Lung (tissue), 12 donors: ENCODE measurements around the gene APBA2. TPM values are rescaled to one million over a fixed set of nuclear protein-coding genes. Genes with fewer than 3 reads are reported as not detected.

Experiments
- ATAC-seq: fragments of 200-7000 bp; cut with Tn5 transposase; one replicate; pipeline ENCODE4 v1.9.1; 2020; ENCODE audit warnings: moderate number of reproducible peaks; ENCODE audit not compliant: insufficient read depth, low FRiP score
- DNase-seq, 3 donors: peaks; one replicate each; pipeline ENCODE4 v3.0.0-alpha.2; 2013 to 2017
- H3K27ac ChIP-seq, 2 donors: one replicate each; pipeline ENCODE4 v1.5.1; 2013; ENCODE audit warnings: mild to moderate bottlenecking in 2 of 2, moderate library complexity in 2 of 2, control low read depth in 1 of 2, inconsistent platforms in 1 of 2, low read depth in 1 of 2, low read length in 1 of 2
- H3K27me3 ChIP-seq, 3 donors: one replicate each; pipeline ENCODE4 v1.5.1; 2013; ENCODE audit warnings: low read length in 2 of 3; ENCODE audit not compliant: control insufficient read depth in 3 of 3, insufficient read depth in 3 of 3
- H3K36me3 ChIP-seq, 4 donors: one replicate each; pipeline ENCODE4 v1.5.1; 2013; ENCODE audit warnings: low read length in 4 of 4, mild to moderate bottlenecking in 1 of 4, moderate library complexity in 1 of 4; ENCODE audit not compliant: control insufficient read depth in 4 of 4, insufficient read depth in 4 of 4
- H3K4me1 ChIP-seq, 5 donors: one replicate each; pipeline ENCODE4 v1.5.1; 2013; ENCODE audit warnings: low read length in 5 of 5, mild to moderate bottlenecking in 2 of 5, moderate library complexity in 1 of 5; ENCODE audit not compliant: control insufficient read depth in 5 of 5, insufficient read depth in 5 of 5
- H3K4me3 ChIP-seq: one replicate; pipeline ENCODE4 v1.5.1; 2013; ENCODE audit warnings: mild to moderate bottlenecking, control low read depth, moderate library complexity
- H3K9ac ChIP-seq, 2 donors: one replicate each; pipeline ENCODE4 v1.5.1; 2013; ENCODE audit warnings: low read length in 2 of 2, control low read depth in 1 of 2; ENCODE audit not compliant: insufficient read depth in 1 of 2
- H3K9me3 ChIP-seq, 4 donors: one replicate each; pipeline ENCODE4 v1.5.1; 2013; ENCODE audit warnings: low read length in 3 of 4, mild to moderate bottlenecking in 1 of 4, moderate library complexity in 1 of 4; ENCODE audit not compliant: control insufficient read depth in 4 of 4, insufficient read depth in 3 of 4
- WGBS, 2 donors: extraction: QIAGEN DNeasy Blood & Tissue Kit; methylation state at CpG; one replicate each; pipeline ENCODE4 v1.1.7; 2013; 5-methylcytosine and 5-hydroxymethylcytosine counted together
- polyA plus RNA-seq, 2 donors: library from polyadenylated mRNA; stranded (reverse); fragments of 200-250 nt; gene quantifications; one replicate each; pipeline ENCODE4 v1.2.1, GENCODE V29; 2013
- total RNA-seq, 2 donors: library from RNA; depleted of rRNA in 1 of 2; stranded (reverse); fragments of >200 nt in 1 of 2; gene quantifications; one replicate each; pipeline ENCODE4 v1.2.1, GENCODE V29; 2014 to 2021
- TF ChIP-seq, protein P1 (sequence below): IDR thresholded peaks from 2 replicates; pipeline ENCODE4 v1.5.1; 2012; ENCODE audit warnings: mild to moderate bottlenecking; ENCODE audit errors: control extremely low read depth, extremely low read depth
- donor health status: control.
- donor health status: control.
- donor health status: Bipolar disorder and iron deficiency.
- donor health status: healthy.
- donor health status: DM: yes; HTN: yes; CAD: no.

The APBA2 gene
- total and polyA plus RNA-seq, 4 donors = 1.6 to 18.3 (median 4.5) TPM

DNA sequence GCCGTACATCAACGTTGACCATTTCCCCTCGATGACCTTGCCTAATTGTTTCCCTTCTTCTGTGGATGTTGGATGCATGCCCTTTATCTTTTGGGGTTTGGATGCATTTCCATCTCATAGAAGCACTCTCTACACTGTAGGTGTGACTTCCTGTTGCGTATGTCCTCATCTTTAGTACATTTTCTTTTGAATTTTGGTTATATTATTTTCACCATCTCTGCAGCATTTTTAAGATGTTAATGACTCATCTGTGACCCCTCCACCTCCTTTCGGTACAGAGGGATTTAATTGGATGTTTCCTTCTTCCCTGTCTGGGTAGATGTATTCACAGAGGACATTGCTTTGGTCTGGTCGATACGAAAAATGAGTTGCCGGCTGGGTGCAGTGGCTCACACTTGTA lies 172.1 kb downstream of the APBA2 start:
- no peak for DNase-seq
- H3K4me3 ChIP-seq = no peak overlapping the region
- 84 to 88% methylated on average over 8 of the region's 8 CpGs for WGBS, 2 donors

DNA sequence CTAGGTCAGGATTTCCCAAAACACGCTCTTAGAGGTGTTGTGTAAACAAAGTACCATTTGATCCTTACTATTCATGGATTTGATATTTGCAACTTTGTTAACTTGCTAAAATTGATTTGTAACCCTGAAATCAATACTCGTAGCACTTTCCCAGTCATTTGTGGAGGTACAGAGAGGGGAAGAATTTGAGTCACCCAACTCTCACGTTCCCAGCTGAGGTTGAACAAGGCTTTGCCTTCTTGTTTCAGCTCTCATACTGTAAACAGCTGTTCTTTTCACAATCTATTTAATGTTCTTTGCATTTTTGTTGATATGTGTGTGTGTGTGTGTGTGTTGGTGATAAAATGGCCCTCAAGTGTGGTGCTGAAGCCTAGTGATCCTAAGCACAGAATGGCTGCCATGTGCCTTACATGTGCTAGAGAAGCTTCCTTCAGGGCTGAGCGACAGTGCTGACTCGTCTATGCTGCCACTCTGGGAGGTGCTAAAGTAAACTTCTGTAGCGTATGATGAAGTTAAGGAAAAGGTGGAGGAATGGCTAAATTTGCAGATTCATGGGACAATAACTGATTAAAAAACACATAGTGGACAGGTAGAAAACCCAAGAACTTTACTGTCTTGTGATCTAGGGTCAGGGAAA lies 173.2 kb downstream of the APBA2 start:
- no peak overlapping the region for H3K27ac ChIP-seq
- no peak overlapping the region for H3K4me3 ChIP-seq
- H3K9ac ChIP-seq = no peak overlapping the region
- H3K27me3 ChIP-seq = no peaks in the 10 kb centered on the region
- TF ChIP-seq, protein P1, sequence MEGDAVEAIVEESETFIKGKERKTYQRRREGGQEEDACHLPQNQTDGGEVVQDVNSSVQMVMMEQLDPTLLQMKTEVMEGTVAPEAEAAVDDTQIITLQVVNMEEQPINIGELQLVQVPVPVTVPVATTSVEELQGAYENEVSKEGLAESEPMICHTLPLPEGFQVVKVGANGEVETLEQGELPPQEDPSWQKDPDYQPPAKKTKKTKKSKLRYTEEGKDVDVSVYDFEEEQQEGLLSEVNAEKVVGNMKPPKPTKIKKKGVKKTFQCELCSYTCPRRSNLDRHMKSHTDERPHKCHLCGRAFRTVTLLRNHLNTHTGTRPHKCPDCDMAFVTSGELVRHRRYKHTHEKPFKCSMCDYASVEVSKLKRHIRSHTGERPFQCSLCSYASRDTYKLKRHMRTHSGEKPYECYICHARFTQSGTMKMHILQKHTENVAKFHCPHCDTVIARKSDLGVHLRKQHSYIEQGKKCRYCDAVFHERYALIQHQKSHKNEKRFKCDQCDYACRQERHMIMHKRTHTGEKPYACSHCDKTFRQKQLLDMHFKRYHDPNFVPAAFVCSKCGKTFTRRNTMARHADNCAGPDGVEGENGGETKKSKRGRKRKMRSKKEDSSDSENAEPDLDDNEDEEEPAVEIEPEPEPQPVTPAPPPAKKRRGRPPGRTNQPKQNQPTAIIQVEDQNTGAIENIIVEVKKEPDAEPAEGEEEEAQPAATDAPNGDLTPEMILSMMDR = no peak
- DNase-seq = no peak
- no peak for ATAC-seq
- H3K9me3 ChIP-seq = no peaks in the 10 kb centered on the region
- peaks cover 0 to 5% (median 0%) of the 10 kb centered on the region in 5 donors for H3K4me1 ChIP-seq
- H3K36me3 ChIP-seq = no peaks in the 10 kb centered on the region
- 87 to 89% methylated on average over 6 of the region's 6 CpGs for WGBS, 2 donors

More for the DNA sequence above, 172.1 kb downstream of the APBA2 start:
- no peak for ATAC-seq
- Histone ChIP-seq H3K9me3 (peaks cover 0 to 5% (median 0%) of the 10 kb centered on the region in 4 donors), H3K4me1 (peaks cover 0 to 5% (median 0%) of the 10 kb centered on the region in 5 donors), H3K27me3 (no peaks in the 10 kb centered on the region), H3K9ac (no peak overlapping the region), H3K27ac (no peak overlapping the region), H3K36me3 (no peaks in the 10 kb centered on the region)
- TF ChIP-seq, protein P1 = no peak

DNA sequence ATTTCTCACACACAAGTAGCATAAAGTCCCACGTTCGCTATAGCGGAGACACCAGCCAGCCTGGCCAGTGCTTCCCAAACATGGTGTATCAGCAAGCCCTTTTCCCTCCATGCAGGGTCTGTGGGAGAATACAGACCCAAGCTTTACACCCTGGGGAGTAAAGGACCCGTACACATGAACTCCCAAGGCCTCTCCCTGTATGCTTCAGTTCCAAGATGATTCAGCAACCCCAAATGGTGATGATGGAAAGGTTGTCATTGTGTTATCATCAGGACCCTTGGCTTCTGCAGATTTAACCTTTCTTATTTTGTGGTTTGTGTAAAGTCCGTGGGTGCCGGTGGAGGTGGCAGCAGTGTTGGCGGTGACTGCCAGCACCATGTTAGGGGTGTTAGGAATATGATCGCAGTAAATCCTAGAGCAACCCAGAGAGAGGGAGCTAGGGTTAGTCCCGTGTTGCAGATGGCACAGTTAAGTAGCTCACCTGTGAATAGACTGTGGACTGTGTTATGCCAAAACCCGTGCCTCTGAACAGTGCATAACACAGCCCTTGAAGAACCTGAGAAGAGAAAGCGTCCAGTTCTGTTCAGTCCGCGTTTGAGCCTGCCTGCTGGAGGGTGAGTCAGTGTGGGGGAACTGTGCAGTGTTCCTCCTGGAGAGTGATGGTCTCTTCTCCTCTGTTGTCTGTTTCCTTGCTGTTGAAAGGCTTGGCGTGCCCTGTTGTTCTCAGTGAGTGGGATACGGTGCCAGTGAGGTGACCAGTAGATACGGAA lies 174.3 kb downstream of the APBA2 start:
- Histone ChIP-seq H3K27me3 (no peaks in the 10 kb centered on the region), H3K27ac (no peak overlapping the region), H3K4me1 (peaks cover 0 to 5% (median 0%) of the 10 kb centered on the region in 5 donors), H3K9ac (no peak overlapping the region), H3K36me3 (no peaks in the 10 kb centered on the region), H3K9me3 (no peaks in the 10 kb centered on the region), H3K4me3 (no peak overlapping the region)
- DNase-seq (no peak), ATAC-seq (no peak)
- TF ChIP-seq, protein P1 = no peak
- 92 to 94% methylated on average over 16 of the region's 16 CpGs for whole genome bisulfite sequencing, 2 donors
